ENCODE data around the gene RAB3B. TPM values are rescaled to one million over a fixed set of nuclear protein-coding genes. Genes with fewer than 3 reads are reported as not detected.

Gene RAB3B
- total RNA-seq, 1 donor from 2014 or later = 32.8 TPM

DNA sequence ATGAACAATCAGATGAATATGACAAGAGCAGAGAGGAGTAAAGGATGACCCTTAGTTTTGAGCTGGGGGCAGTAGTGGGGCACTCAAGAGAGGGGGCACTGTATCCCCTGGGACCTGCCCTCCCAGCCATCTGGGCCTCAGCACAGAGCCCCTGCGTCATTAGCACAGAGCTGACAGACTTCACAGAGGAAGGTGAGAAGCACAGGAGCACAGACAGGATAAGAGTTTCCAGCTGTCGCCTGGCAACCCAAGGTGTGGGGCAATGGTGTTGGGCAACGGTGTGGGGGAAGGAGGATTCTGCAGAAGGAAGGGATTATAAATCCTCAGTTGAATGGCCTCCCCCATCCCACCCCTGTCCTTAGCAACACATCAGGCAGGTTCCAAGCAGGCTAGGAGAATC lies 30.2 kb downstream of the RAB3B start:
- TF ChIP-seq, protein P1, sequence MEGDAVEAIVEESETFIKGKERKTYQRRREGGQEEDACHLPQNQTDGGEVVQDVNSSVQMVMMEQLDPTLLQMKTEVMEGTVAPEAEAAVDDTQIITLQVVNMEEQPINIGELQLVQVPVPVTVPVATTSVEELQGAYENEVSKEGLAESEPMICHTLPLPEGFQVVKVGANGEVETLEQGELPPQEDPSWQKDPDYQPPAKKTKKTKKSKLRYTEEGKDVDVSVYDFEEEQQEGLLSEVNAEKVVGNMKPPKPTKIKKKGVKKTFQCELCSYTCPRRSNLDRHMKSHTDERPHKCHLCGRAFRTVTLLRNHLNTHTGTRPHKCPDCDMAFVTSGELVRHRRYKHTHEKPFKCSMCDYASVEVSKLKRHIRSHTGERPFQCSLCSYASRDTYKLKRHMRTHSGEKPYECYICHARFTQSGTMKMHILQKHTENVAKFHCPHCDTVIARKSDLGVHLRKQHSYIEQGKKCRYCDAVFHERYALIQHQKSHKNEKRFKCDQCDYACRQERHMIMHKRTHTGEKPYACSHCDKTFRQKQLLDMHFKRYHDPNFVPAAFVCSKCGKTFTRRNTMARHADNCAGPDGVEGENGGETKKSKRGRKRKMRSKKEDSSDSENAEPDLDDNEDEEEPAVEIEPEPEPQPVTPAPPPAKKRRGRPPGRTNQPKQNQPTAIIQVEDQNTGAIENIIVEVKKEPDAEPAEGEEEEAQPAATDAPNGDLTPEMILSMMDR (IDR thresholded peaks at IDR 0.05) = no peak
- Mint-ChIP-seq H3K9me3 (ENCODE audit: low read depth) (no peaks in the 10 kb centered on the region), H3K27ac (ENCODE audit: unreplicated experiment) (no peak overlapping the region), H3K36me3 (ENCODE audit: low read depth) (no peaks in the 10 kb centered on the region), H3K27me3 (ENCODE audit: low read depth) (no peaks in the 10 kb centered on the region), H3K4me3 (ENCODE audit: unreplicated experiment) (no peak overlapping the region), H3K4me1 (ENCODE audit: low read depth) (peaks cover 16% of the 10 kb centered on the region)
- no peak for DNase-seq (ENCODE audit: low spot score)

DNA sequence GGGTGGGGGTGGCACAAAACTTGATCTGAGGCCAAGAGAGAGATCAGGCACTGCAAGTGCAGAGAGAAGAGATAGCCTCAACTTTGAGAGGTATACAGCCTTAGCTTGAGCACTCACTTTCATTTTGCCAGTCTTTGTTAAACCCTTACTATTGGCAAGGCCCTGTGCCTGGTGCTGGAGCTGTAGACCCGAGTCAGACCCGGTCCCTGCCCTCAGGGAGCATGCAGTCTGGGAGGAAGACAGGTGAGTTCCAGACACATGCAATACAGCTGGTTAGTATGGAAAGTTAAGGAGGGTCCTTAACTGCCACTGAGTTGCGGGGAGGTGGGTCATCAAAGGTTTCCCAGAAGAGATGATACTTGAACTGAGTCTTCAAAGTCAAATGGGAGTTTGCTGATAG lies 31.7 kb downstream of the RAB3B start:
- H3K4me1 Mint-ChIP-seq (ENCODE audit: low read depth) = peaks cover 28% of the 10 kb centered on the region
- no peak for DNase-seq (ENCODE audit: low spot score)
- H3K36me3 Mint-ChIP-seq (ENCODE audit: low read depth) = no peaks in the 10 kb centered on the region
- H3K4me3 Mint-ChIP-seq (ENCODE audit: unreplicated experiment) = no peak overlapping the region
- no peak overlapping the region for H3K27ac Mint-ChIP-seq (ENCODE audit: unreplicated experiment)
- TF ChIP-seq, protein P1 (IDR thresholded peaks at IDR 0.05) = no peak
- no peaks in the 10 kb centered on the region for H3K27me3 Mint-ChIP-seq (ENCODE audit: low read depth)
- H3K9me3 Mint-ChIP-seq (ENCODE audit: low read depth) = no peaks in the 10 kb centered on the region

DNA sequence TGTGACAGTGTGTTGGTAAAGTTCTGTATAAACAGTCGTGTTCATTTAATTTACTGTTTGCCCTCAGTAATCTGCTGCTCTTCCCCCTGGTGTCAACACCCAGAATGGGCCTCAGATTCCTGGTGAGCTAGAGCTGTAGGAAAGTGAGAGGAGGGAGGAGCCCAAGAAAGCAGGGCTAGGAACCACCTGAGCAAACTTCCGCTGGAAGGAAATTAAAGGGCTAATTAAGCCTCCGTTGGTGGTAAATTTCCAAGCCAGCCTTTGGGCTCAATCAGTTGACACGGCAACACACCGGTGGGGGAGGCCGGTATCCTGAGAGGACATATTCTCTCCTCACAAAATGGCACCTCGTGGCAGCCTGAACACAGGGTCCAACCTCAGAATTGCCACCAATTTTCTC lies 32.9 kb downstream of the RAB3B start:
- Mint-ChIP-seq H3K4me3 (ENCODE audit: unreplicated experiment) (no peak overlapping the region), H3K9me3 (ENCODE audit: low read depth) (no peaks in the 10 kb centered on the region), H3K27me3 (ENCODE audit: low read depth) (no peaks in the 10 kb centered on the region), H3K4me1 (ENCODE audit: low read depth) (peaks cover 37% of the 10 kb centered on the region), H3K36me3 (ENCODE audit: low read depth) (peaks cover 2% of the 10 kb centered on the region), H3K27ac (ENCODE audit: unreplicated experiment) (no peak overlapping the region)
- DNase-seq (ENCODE audit: low spot score) = no peak
- TF ChIP-seq, protein P1 (IDR thresholded peaks at IDR 0.05) = no peak

DNA sequence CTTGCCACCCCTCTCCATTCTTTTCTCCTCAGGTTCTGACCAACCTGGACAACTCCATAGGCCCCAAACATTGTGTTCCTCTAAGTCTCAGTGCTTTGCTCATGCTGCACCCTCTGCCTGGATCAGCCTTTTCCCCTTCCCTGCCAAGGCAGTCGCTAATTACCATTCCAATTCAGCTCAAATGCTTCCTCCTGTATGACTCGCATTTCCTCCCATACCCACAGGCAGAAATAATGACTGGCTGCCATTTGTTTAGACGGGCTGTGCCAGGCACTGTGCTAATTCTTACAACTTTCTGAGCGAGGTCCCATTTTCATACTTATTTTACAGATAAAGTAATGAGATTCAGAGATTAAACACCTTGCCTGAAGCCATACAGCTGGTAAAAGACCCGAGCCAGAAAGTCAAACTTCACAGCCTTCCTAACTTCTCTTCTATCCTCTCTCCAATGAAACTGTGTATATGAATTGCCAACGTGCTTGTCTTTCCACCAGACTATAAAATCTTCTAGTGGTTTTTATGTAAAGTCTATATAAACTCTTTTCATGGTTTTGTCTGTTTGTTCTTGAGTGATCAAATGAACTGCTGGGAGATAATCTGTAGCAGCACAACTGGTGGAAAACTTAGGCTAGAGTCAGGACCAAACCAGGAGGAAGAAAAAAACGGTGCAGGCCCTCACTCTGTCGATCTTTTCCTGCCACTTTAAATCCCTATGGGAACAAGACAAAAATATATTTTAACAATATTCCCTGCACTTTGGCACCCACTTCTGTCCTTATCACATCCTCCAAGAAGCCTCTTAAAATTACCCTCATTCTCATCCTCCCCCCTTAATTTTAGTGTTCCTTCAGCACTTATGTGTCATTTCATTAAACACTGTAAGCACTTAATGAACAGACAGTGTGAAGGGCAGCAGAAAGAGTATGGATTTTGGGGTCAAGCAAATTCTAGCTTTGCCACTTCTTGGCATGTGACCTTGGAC lies 33.7 kb downstream of the RAB3B start:
- Mint-ChIP-seq H3K27ac (ENCODE audit: unreplicated experiment) (no peak overlapping the region), H3K36me3 (ENCODE audit: low read depth) (peaks cover 2% of the 10 kb centered on the region), H3K4me3 (ENCODE audit: unreplicated experiment) (no peak overlapping the region), H3K27me3 (ENCODE audit: low read depth) (no peaks in the 10 kb centered on the region), H3K9me3 (ENCODE audit: low read depth) (no peaks in the 10 kb centered on the region), H3K4me1 (ENCODE audit: low read depth) (peaks cover 38% of the 10 kb centered on the region)
- DNase-seq (ENCODE audit: low spot score) = no peak
- TF ChIP-seq, protein P1 (IDR thresholded peaks at IDR 0.05) = no peak

DNA sequence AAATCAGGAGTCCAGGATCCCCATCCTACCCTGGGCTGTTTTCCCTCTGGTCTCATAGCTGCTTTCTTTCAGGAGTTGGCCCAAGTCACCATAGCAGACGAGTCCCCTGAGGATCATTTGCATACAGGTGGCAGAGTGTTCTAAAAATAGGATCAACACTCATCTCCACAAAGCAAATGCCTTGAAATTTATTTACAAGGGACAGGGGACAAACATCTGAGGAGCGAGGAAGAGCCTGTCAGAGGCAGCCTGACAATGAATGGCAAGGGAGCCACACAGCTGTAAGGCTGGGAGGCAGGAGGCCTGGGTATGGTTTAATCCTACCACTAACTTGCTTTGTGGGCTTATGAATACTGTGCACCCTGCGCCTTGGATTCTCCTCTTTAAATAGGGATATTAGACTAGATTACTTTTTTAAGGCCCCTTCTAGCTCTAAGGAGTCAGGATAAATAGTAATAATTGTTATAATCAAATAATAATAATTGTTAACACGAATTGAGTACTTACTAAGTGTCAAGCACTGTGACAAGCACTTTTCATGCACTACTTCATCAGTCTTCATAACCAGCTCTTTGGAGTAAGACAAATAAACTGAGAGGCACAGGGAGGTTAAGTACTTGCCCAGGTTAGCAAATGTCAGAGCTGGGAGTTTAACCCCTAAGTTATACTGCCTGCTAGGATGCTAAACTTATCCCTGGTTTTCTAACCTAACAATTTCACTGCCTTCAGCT lies 34.5 kb downstream of the RAB3B start:
- H3K36me3 Mint-ChIP-seq (ENCODE audit: low read depth) = peaks cover 2% of the 10 kb centered on the region
- DNase-seq (ENCODE audit: low spot score) = no peak
- H3K27me3 Mint-ChIP-seq (ENCODE audit: low read depth) = no peaks in the 10 kb centered on the region
- no peak overlapping the region for H3K27ac Mint-ChIP-seq (ENCODE audit: unreplicated experiment)
- H3K4me1 Mint-ChIP-seq (ENCODE audit: low read depth) = peaks cover 39% of the 10 kb centered on the region
- TF ChIP-seq, protein P1 (IDR thresholded peaks at IDR 0.05) = no peak
- no peaks in the 10 kb centered on the region for H3K9me3 Mint-ChIP-seq (ENCODE audit: low read depth)
- no peak overlapping the region for H3K4me3 Mint-ChIP-seq (ENCODE audit: unreplicated experiment)

All from chondrocyte (in vitro differentiated cells).